Stimulated activated CD4-positive, alpha-beta T cell treated with anti-CD3 and anti-CD28 coated beads, Interleukin-12 subunit alpha, Interleukin-12 subunit beta, amount 100 ng/mL, for 48 hours (primary cell): ENCODE results near the gene ATXN7L1.

Source experiments
- DNase-seq, 3 donors: peaks; one replicate each; pipeline ENCODE4 v3.0.0-alpha.2; 2020; ENCODE audit warnings: low read depth in 2 of 3, low spot score in 1 of 3

Gene ATXN7L1

DNA sequence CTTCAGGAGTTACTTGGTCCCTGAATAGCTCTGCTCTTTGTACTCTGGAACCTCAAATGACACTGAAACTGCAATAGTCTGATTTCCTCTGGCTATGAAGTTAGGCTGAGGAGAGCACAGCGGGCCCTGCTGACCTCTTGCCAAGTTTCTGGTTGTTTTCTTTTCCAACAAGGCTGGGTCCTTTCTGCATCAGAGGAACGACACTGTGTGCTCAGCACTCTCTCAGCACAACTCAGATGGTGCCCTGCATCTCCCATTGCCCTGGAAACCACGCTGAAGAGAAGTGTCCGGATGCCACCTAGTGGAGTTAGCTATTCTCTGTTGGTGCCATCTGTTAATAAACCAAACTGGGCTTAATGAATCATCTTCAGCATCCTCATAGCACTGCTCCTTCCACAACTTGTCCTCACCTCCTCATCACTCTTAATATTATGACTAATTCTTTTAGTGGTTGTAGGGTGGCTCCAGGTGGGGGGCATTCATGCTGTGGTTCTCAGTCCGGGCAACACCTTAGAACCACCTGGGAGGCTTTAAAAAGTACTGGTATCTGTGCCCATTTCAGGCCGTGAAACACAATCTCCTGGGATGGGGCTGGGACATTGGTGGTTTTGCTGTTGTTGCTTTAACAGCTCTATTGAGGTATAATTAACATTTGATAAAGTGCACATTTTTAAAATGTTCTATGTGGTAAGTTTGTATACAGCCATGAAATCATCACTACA is 286.9 kb downstream of the ATXN7L1 start:
- DNase-seq = peak; percentile 24 to 41 (median 37)

DNA sequence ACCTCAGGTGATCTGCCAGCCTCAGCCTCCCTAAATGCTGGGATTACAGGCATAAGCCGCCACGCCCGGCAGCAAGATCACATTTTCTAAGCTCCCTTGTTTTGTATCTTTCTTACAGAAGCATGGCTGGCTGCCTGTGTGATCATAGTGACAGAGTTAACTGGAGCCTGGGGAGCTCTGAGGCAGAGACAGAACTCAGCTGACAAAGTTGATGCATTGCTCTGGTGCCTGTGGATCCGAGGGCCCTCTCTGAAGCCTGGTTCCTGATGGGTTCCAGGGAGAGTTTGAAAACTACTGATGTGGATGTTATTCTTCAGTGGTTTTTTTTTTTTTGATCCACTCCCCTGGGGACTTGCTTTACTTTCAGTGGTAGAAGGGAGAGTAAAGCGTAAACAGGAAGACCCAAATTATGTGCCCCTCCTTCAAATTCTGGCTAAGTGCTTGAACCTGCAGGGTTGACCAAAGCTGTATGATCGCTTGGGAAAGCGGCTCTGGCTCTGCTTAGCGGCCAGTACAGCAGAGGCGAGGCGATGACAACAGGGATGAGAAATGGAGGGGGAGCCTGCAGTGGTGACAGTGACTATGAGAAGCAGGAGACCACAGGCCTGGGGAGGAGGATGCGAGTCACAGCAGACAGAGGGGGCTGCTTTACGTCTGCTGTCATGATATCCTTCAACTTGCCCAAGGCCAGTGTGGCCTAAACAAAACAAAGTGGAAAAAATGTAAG is 288.3 kb downstream of the ATXN7L1 start:
- no peak for DNase-seq

DNA sequence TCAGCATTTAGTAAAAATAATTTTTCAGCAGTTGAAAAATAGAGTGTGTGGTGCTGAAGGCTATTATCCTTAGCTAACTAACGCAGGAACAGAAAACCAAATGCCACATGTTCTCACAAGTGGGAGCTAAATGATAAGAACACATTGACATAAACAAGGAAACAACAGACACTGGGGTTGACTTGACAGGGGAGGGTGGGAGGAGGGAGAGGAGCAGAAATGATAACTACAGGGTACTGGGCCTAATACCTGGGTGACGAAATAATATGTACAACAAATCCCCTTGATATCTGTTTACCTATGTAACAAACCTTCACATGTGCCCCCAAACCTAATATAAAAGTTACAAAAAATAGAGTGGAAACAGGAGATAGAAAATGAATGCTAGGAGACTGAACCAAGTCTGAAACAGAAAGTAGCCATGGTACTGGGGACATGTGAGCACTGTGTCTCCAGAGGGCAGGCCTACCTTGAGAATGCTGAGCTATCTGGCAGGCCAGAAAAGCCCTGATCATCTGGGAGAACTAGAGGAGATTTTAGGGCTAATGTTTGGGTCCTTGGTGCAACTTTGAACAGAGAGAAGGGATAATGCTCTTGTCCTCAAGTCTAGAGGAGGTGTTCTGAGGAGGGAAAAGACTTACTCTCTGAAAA is 290.4 kb downstream of the ATXN7L1 start:
- no peak for DNase-seq

DNA sequence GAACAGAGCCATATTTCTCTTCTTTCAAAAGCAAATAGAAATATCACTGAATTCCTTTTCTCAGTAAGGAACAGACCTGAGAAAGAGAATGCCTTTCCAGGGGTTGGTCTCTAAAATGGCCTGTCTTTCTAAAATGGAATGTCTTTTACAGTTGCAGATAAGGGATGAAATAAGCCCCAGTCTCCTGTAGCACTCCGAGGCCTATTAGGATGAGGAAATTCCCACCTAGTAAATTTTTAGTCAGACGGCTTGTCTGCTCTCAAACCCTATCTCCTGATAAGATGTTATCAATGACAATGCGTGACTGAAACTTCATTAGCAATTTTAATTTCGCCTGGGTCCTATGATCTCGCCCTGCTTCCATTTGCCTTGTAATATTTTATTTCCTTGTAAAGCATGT is 292.2 kb downstream of the ATXN7L1 start:
- no peak for DNase-seq

DNA sequence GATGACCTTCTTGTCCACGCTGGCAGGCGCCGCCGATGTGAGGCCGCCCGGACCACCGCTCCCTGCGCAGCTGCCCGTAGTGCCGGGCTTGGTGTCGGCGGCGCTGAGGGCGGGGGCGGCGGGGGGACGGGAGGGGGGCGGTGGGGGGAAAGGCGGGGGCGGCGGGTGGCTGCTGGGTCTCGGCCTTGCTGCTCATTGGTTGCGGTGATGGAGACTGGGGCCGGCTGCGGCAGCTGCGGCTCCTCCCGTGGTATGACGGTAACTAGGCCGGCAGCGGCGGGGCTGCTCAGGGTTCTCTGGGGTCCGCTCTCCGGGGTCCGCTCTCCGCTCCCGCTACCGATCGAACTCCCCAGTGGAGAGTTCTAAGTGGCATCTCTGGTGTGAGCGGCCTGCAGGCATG is 293.3 kb downstream of the ATXN7L1 start:
- no peak for DNase-seq

DNA sequence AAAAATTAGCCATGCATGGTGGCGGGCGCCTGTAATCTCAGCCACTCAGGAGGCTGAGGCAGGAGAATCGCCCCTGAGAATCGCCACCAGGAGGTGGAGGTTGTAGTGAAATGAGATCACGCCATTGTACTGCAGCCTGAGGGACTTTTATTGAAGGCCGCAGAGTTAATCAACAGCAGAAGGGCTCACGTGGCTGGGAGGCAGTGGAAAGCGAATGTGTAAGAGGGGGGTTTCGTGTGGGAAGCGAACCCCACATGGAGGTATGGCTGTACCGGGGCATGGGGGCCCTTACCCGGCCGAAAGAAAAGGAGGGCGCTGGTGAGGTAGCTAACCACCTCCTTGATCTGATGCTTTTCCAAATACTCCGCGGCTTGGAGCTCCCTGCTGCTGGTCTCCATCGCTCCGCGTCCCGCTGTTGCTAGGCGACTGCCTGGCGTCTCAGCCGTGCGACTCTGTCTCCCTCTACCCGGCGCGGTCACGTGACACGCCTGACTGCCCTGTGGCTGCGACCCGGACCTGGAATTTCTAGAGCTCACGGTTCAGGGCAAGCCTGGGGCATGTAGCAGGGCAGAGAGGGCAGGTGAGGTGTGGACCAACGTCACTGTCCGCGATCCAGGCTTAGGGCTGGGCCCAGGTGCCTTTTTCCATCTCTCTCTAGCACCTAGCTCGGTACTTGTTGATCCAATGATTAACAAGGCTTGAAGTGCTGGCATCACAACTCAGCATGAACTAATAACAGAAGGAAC is 295.2 kb downstream of the ATXN7L1 start, which contains the start of gene EFCAB10:
TSS of gene EFCAB10 (minus strand) at position 428 of the 746 bp plus-strand sequence. CDS start at position 398, 30 bp downstream.
- peak; percentile 25 to 58 (median 40) for DNase-seq

DNA sequence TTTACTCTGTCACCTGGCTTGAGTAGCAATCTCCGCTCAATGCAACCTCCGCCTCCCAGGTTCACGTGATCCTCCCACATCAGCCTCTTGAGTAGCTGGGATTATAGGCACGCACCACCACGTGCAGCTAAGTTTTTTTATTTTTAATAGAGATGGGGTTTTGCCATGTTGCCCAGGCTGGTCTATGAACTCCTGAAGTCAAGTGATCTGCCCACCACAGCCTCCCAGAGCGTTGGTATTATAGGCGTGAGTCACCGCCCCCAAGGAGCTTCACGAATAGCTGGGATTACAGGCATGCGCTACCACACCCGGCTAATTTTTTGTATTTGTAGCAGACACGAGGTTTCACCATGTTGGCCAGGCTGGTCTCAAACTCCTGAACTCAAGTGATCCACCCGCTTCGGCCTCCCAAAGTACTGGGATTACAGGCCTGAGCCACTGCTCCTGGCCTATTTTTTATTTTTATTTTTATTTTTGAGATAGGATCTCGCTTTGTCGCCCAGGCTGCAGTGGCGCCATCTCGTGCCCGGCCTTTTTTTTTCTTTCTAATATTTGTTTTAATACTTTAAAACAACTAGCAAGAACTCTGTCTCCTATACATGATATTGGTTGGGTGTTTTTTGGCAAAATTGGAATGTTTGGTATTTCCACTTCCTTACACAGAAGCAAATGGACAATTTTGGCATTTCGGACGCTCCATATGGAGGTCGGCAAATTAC is 296.2 kb downstream of the ATXN7L1 start:
- no peak for DNase-seq

DNA sequence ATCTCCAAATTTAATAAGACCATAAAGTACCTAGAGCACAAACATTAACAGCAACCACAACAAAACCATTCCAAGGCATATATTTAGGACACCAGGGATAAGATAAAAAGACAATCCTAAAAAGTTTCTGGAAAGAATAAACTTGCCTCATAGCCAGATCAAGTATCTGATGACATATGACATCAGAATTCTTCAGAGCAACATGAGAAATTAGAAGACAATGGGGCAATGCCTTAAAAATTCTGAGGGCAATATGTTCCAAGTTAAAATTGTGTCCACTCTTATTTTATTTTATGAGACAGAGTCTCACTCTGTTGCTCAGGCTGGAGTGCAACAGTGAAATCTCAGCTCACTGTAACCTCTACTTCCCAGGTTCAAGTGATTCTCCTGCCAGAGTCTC is 297.9 kb downstream of the ATXN7L1 start:
- DNase-seq = no peak

DNA sequence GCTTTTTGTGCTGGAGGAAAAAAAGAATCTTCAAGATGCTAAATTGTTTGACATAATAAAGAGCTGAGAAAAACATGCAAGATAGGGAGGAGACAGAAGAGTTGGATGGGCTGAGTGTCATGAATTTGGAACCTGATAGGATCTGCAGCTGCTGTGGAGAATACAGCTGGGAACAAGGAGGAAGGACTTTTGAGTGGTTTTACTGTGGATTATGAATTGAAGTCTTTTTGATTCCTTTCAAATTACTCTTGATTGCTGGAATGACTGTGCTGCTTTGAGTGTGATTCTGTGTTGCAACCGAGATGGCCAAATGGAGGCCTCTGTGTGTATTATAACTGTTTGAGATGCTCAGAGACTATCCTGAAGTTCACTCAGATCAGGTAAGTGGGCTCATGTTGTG is 299.1 kb downstream of the ATXN7L1 start:
- DNase-seq = no peak

DNA sequence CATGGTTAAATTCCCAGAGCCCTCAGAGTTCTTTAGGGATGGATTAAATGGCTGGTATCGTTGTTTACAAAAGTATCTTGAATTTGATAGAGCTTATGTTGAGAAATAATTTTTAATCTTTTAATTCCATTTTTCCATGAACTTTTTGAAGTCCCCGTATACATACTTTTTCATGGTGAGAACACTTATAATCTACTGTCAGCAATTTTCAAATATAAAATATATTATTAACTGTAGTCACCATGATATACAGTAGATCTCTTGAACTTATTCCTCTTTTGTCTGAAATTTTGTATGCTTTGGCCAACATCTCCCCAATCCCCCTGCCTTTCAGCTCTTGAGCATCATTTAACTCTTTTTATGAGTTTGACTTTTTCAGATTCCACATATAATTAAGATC is 304.5 kb downstream of the ATXN7L1 start:
- DNase-seq = no peak

DNA sequence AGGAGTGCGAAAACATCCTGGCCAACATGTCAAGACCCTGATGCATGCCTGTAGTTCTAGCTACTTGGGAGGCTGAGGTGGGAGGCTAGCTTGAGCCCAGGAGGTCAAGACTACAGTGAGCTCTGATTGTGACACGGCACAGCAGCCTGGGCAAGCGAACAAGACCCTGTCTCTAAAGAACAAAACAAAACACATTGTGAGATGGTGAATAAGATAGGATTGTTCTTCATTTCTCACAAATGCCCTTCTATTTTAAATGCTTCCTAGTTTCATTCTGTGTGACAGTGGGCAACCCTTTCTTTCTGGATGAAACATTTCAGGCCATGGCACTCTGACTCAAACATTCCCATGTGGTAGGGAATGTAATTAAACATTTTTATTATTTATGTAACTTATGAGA is 308.6 kb downstream of the ATXN7L1 start:
- DNase-seq = no peak

DNA sequence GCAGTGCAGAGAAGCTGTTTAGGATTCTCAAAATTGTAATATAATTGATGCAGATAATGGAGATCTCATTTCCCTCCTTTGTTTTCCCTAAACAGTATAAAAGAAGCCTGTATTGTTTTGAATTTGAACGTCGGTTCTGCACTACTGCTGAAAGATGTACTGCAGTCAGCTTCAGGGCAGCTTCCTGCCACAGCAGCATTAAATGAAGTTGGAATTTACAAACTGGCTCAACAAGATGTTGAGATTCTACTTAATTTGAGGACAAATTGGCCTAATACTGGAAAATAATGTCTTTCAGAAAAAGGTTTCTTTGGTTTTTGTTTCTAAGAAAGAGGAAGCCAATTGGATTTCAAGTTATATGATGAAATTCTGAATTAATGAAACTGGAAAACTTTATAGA is 309.4 kb downstream of the ATXN7L1 start:
- no peak for DNase-seq

DNA sequence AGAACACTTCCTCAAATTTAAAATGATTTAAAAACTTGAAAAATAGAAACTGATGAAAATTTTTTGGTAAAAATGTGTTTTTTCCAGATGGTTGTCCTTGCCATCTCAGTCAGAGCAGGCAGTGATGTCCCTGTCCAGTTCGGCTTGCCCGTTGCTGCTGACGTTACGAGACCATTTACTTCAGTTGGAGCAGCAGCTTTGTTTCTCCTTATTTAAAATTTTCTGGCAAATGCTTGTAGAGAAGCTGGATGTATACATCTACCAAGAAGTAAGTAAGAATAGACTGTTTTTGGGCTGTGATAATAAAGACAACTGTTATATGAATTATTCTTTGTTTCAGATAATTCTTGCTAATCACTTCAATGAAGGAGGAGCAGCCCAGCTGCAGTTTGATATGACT is 311.2 kb downstream of the ATXN7L1 start:
- DNase-seq = no peak

DNA sequence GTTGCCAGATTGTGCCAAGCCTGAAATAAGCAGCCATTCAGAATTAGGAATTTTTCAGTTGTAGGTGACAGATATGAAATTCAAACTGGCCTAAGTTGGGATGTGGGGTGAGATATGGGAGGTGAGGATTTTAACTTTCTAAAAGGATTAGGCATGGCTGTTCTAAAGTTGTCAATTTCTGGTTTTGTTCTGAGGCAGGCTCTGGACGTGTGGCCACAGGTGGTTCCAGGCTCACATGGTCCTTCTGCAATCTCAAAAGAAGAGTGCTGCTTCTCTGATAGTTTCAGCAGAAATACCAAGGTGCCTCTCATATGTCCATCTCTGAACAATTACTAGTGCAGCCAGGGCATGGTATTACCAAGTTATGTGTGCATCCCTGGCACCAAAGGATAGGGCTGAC is 316.5 kb downstream of the ATXN7L1 start:
- DNase-seq = no peak
